ENCODE measurements around the gene IRX6. TPM values are rescaled to one million over a fixed set of nuclear protein-coding genes. Genes with fewer than 3 reads are reported as not detected.

IRX6 gene
- total RNA-seq, 2 donors from 2014 or later: not detected

GRCh38 chr16:55279598-55279997 is 44.4 kb upstream of the IRX6 start:
- H3K27me3 ChIP-seq: no peaks in the 10 kb centered on the region
- DNase-seq: no peak
- H3K27ac ChIP-seq: no peak overlapping the region
- TF ChIP-seq, protein P1, sequence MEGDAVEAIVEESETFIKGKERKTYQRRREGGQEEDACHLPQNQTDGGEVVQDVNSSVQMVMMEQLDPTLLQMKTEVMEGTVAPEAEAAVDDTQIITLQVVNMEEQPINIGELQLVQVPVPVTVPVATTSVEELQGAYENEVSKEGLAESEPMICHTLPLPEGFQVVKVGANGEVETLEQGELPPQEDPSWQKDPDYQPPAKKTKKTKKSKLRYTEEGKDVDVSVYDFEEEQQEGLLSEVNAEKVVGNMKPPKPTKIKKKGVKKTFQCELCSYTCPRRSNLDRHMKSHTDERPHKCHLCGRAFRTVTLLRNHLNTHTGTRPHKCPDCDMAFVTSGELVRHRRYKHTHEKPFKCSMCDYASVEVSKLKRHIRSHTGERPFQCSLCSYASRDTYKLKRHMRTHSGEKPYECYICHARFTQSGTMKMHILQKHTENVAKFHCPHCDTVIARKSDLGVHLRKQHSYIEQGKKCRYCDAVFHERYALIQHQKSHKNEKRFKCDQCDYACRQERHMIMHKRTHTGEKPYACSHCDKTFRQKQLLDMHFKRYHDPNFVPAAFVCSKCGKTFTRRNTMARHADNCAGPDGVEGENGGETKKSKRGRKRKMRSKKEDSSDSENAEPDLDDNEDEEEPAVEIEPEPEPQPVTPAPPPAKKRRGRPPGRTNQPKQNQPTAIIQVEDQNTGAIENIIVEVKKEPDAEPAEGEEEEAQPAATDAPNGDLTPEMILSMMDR (IDR thresholded peaks at IDR 0.05): no peak
- H3K4me3 ChIP-seq: no peak overlapping the region
- no peaks in the 10 kb centered on the region for H3K36me3 ChIP-seq
- no peaks in the 10 kb centered on the region for H3K4me1 ChIP-seq
- no peak overlapping the region for H3K9ac ChIP-seq (ENCODE audit: low read depth in 2 of 2, low read length in 2 of 2)
- intact Hi-C loops (cut with DNase I): no loop called here
- no peaks in the 10 kb centered on the region for H3K9me3 ChIP-seq

GRCh38 chr16:55280587-55280986 is 43.4 kb upstream of the IRX6 start:
- no peaks in the 10 kb centered on the region for H3K36me3 ChIP-seq
- H3K27ac ChIP-seq: no peak overlapping the region
- no peak for DNase-seq
- H3K4me1 ChIP-seq: no peaks in the 10 kb centered on the region
- intact Hi-C loops (cut with DNase I): no loop called here
- TF ChIP-seq, protein P1 (IDR thresholded peaks at IDR 0.05): no peak
- no peaks in the 10 kb centered on the region for H3K27me3 ChIP-seq
- H3K9me3 ChIP-seq: no peaks in the 10 kb centered on the region
- no peak overlapping the region for H3K4me3 ChIP-seq
- H3K9ac ChIP-seq (ENCODE audit: low read depth in 2 of 2, low read length in 2 of 2): no peak overlapping the region

DNA sequence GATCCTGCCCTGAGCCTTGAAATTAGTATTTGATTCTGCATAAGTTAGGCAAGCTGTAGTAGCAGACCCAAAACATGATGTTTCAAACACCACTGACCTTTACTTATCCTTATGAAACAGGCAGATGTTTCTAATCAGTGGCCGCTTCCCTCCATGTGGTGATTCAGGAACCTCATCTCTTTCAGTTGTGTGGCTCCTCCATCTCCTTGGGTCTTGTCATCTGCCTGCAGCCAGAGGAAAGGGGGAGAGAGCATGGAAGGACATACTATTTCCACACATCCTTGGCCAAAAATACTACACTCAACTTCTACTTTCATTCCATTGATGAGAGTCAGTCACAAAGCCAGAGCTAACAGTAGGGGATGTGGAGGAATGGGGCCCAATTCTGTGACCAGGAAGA is 41.6 kb upstream of the IRX6 start:
- no peaks in the 10 kb centered on the region for H3K27me3 ChIP-seq
- DNase-seq: no peak
- H3K4me3 ChIP-seq: no peak overlapping the region
- no peaks in the 10 kb centered on the region for H3K36me3 ChIP-seq
- H3K27ac ChIP-seq: no peak overlapping the region
- intact Hi-C loops (cut with DNase I): no loop called here
- TF ChIP-seq, protein P1 (IDR thresholded peaks at IDR 0.05): no peak
- H3K9ac ChIP-seq (ENCODE audit: low read depth in 2 of 2, low read length in 2 of 2): no peak overlapping the region
- H3K9me3 ChIP-seq: no peaks in the 10 kb centered on the region
- no peaks in the 10 kb centered on the region for H3K4me1 ChIP-seq

DNA sequence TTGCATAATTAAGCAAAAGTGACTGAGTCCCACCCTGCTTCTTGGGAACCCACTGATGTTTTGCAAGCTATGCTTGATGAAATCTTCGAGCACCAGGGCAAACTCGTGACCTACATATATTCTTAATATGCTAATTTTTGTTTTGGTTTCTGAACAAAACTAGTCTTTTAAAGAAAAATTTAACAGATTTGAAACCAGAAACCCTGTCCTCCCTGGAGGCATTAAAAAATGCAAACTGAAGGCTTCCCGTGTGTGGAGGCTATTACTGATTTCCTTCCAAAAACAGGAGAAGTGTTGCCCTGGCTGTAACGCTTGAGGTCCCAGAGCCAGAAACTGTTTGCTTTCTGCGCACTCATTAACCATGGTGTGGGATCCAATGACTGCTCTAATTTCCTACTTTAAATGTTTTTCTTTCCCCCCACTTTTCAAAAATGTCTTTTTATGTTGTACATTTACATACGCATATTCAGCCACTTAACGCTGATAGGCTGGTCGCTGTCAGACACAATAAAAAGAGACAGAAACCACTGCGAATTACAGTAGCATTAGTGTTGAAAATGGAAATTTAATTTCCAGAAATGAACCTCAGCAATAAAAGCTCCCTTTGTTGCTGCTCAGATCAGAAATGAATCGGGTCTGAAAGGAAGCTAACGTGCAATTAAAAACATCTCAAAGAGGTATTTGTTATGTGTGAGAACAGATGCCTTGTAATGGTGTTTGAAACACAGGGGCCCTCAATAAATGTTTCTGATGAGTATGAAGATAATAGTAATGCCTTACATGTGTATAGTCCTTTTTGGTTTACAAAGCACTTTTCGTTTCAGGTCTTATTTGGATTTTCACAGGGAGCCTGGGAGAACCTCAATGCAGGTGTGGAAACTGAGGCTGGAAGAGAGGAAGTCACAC is 39.9 kb upstream of the IRX6 start:
- H3K36me3 ChIP-seq: no peaks in the 10 kb centered on the region
- no peak overlapping the region for H3K9ac ChIP-seq (ENCODE audit: low read depth in 2 of 2, low read length in 2 of 2)
- TF ChIP-seq, protein P1 (IDR thresholded peaks at IDR 0.05): no peak
- intact Hi-C loops (cut with DNase I): no loop called here
- H3K27ac ChIP-seq: no peak overlapping the region
- H3K9me3 ChIP-seq: no peaks in the 10 kb centered on the region
- DNase-seq: no peak
- H3K4me1 ChIP-seq: no peaks in the 10 kb centered on the region
- H3K27me3 ChIP-seq: no peaks in the 10 kb centered on the region
- no peak overlapping the region for H3K4me3 ChIP-seq

GRCh38 chr16:55284718-55285099 is 39.3 kb upstream of the IRX6 start:
- TF ChIP-seq, protein P1 (IDR thresholded peaks at IDR 0.05): no peak
- intact Hi-C loops (cut with DNase I): no loop called here
- Histone ChIP-seq H3K36me3 (no peaks in the 10 kb centered on the region), H3K27ac (no peak overlapping the region), H3K4me1 (no peaks in the 10 kb centered on the region), H3K4me3 (no peak overlapping the region), H3K9ac (ENCODE audit: low read depth in 2 of 2, low read length in 2 of 2) (no peak overlapping the region), H3K27me3 (no peaks in the 10 kb centered on the region), H3K9me3 (no peaks in the 10 kb centered on the region)
- no peak for DNase-seq

All from colonic mucosa (tissue), 4 donors.